AG08396 (cell line): Measurements from ENCODE around the gene RGP1.

ENCODE experiments used
- DNase-seq: peaks from one replicate; pipeline ENCODE4 v3.0.0; 2012; ENCODE audit warnings: low spot score, mixed read lengths

RGP1 gene

GRCh38 chr9:35723426-35723825, 25.7 kb upstream of the RGP1 start:
- no peak for DNase-seq

GRCh38 chr9:35723908-35724307, 25.2 kb upstream of the RGP1 start:
- no peak for DNase-seq

- DNase-seq, result no peak
Observed at GRCh38 chr9:35725362-35725761, 23.7 kb upstream of the RGP1 start.

- peak; percentile 41 for DNase-seq
Observed at GRCh38 chr9:35726931-35727330, 22.2 kb upstream of the RGP1 start.

- no peak for DNase-seq
Observed at GRCh38 chr9:35727676-35728040, 21.4 kb upstream of the RGP1 start.

GRCh38 chr9:35728041-35728971, 20.8 kb upstream of the RGP1 start:
- DNase-seq, result peak; percentile 80

GRCh38 chr9:35729101-35729500, 20.0 kb upstream of the RGP1 start:
- DNase-seq, result no peak

GRCh38 chr9:35729700-35730485, 19.2 kb upstream of the RGP1 start:
- peak; percentile 86 for DNase-seq

GRCh38 chr9:35730486-35730854, 18.6 kb upstream of the RGP1 start:
- DNase-seq, result no peak

GRCh38 chr9:35731415-35732184, 17.5 kb upstream of the RGP1 start:
- no peak for DNase-seq

- peak; percentile 95 for DNase-seq
Observed at GRCh38 chr9:35732185-35732799, 16.8 kb upstream of the RGP1 start, which contains the start of the genes CREB3 and TLN1. TSS of gene CREB3 (plus strand) at chr9:35732666. CDS start at chr9:35732773, 107 bp downstream. TSS of gene TLN1 (minus strand) at chr9:35732195. CDS start at chr9:35725694, 6,501 bp downstream.

GRCh38 chr9:35732800-35733541, 16.1 kb upstream of the RGP1 start:
- DNase-seq, result peak; percentile 53

- DNase-seq, result no peak
Observed at GRCh38 chr9:35734096-35734495, 15.0 kb upstream of the RGP1 start.

- peak; percentile 73 for DNase-seq
Observed at GRCh38 chr9:35736201-35736633, 12.9 kb upstream of the RGP1 start.

- no peak for DNase-seq
Observed at GRCh38 chr9:35737143-35737542, 11.9 kb upstream of the RGP1 start.

- no peak for DNase-seq
Observed at GRCh38 chr9:35738186-35738585, 10.9 kb upstream of the RGP1 start.

- DNase-seq, result no peak
Observed at GRCh38 chr9:35738924-35739323, 10.2 kb upstream of the RGP1 start.

- DNase-seq, result no peak
Observed at GRCh38 chr9:35740243-35740642, 8.8 kb upstream of the RGP1 start.

GRCh38 chr9:35741740-35742139, 7.3 kb upstream of the RGP1 start:
- DNase-seq, result no peak

GRCh38 chr9:35743452-35743851, 5.6 kb upstream of the RGP1 start:
- no peak for DNase-seq
